Osteocyte (in vitro differentiated cells): ENCODE measurements around the gene MVK. TPM values are rescaled to one million over a fixed set of nuclear protein-coding genes. Genes with fewer than 3 reads are reported as not detected.

Experiments
- DNase-seq: peaks from one replicate; pipeline ENCODE4 v3.0.0; 2021; ENCODE audit warnings: mixed read lengths; ENCODE audit not compliant: unreplicated experiment; ENCODE audit errors: extremely low spot score
- H3K27ac Mint-ChIP-seq: one replicate; pipeline ENCODE4 v1.8.0; 2021; ENCODE audit warnings: mild to moderate bottlenecking, mixed read lengths; ENCODE audit not compliant: unreplicated experiment
- H3K27me3 Mint-ChIP-seq: one replicate; pipeline ENCODE4 v1.8.0; 2021; ENCODE audit warnings: mixed read lengths; ENCODE audit not compliant: unreplicated experiment
- H3K36me3 Mint-ChIP-seq: one replicate; pipeline ENCODE4 v1.8.0; 2021; ENCODE audit warnings: mixed read lengths; ENCODE audit not compliant: unreplicated experiment
- H3K4me1 Mint-ChIP-seq: one replicate; pipeline ENCODE4 v1.8.0; 2021; ENCODE audit warnings: mixed read lengths; ENCODE audit not compliant: unreplicated experiment
- H3K4me3 Mint-ChIP-seq: one replicate; pipeline ENCODE4 v1.8.0; 2021; ENCODE audit warnings: mild to moderate bottlenecking, moderate library complexity, mixed read lengths; ENCODE audit not compliant: unreplicated experiment
- H3K9me3 Mint-ChIP-seq: one replicate; pipeline ENCODE4 v1.8.0; 2021; ENCODE audit warnings: mixed read lengths; ENCODE audit not compliant: unreplicated experiment
- CTCF ChIP-seq: fragments of 200-600 bp; sonication (generic); IDR thresholded peaks from 2 replicates; pipeline ENCODE4 v1.5.0; 2021; ENCODE audit warnings: antibody characterized with exemption, mild to moderate bottlenecking, moderate library complexity
- total RNA-seq: library from RNA; stranded (reverse); gene quantifications from 2 replicates; pipeline ENCODE4 v1.2.1, GENCODE V29; 2021

The MVK gene
- total RNA-seq, 1 donor from 2014 or later, result 13.0 TPM

GRCh38 chr12:109555431-109556315 is 17.9 kb upstream of the MVK start:
- TF ChIP-seq CTCF, result no peak
- Mint-ChIP-seq H3K27ac (no peak overlapping the region), H3K4me3 (no peak overlapping the region), H3K36me3 (no peaks in the 10 kb centered on the region), H3K9me3 (no peaks in the 10 kb centered on the region), H3K4me1 (no peaks in the 10 kb centered on the region), H3K27me3 (peaks cover 6% of the 10 kb centered on the region)
- no peak for DNase-seq

GRCh38 chr12:109557200-109557599 is 16.4 kb upstream of the MVK start:
- Mint-ChIP-seq H3K27ac (no peak overlapping the region), H3K36me3 (peaks cover 3% of the 10 kb centered on the region), H3K27me3 (peaks cover 6% of the 10 kb centered on the region), H3K4me3 (no peak overlapping the region), H3K4me1 (no peaks in the 10 kb centered on the region), H3K9me3 (no peaks in the 10 kb centered on the region)
- DNase-seq, result no peak
- no peak for TF ChIP-seq CTCF

- no peaks in the 10 kb centered on the region for H3K4me1 Mint-ChIP-seq
- no peaks in the 10 kb centered on the region for H3K9me3 Mint-ChIP-seq
- H3K36me3 Mint-ChIP-seq, result peaks cover 6% of the 10 kb centered on the region
- H3K27ac Mint-ChIP-seq, result no peak overlapping the region
- DNase-seq, result no peak
- H3K4me3 Mint-ChIP-seq, result no peak overlapping the region
- TF ChIP-seq CTCF, result no peak
- H3K27me3 Mint-ChIP-seq, result peaks cover 2% of the 10 kb centered on the region
Measured at GRCh38 chr12:109557805-109558204, 15.8 kb upstream of the MVK start.

- H3K4me1 Mint-ChIP-seq, result no peaks in the 10 kb centered on the region
- TF ChIP-seq CTCF, result no peak
- H3K27me3 Mint-ChIP-seq, result peaks cover 2% of the 10 kb centered on the region
- H3K4me3 Mint-ChIP-seq, result no peak overlapping the region
- no peak overlapping the region for H3K27ac Mint-ChIP-seq
- DNase-seq, result no peak
- H3K9me3 Mint-ChIP-seq, result no peaks in the 10 kb centered on the region
- H3K36me3 Mint-ChIP-seq, result peaks cover 6% of the 10 kb centered on the region
Measured at GRCh38 chr12:109558374-109559199, 15.0 kb upstream of the MVK start.

GRCh38 chr12:109559200-109559505 is 14.4 kb upstream of the MVK start:
- TF ChIP-seq CTCF, result no peak
- no peak for DNase-seq
- Mint-ChIP-seq H3K36me3 (peaks cover 6% of the 10 kb centered on the region), H3K9me3 (no peaks in the 10 kb centered on the region), H3K27ac (no peak overlapping the region), H3K4me1 (no peaks in the 10 kb centered on the region), H3K4me3 (no peak overlapping the region), H3K27me3 (peaks cover 1% of the 10 kb centered on the region)
